GDM1 (cell line): ENCODE data around the gene SLC25A1.
"Not testable (repeated sequence)": the region's sequence is repeated elsewhere in the genome, so short reads cannot be mapped to it uniquely, and the experiment has no call there.

ENCODE experiments used
- DNase-seq: peaks from one replicate; lab custom pipeline; 2025; lab: John Stamatoyannopoulos, UW

SLC25A1 gene

DNA sequence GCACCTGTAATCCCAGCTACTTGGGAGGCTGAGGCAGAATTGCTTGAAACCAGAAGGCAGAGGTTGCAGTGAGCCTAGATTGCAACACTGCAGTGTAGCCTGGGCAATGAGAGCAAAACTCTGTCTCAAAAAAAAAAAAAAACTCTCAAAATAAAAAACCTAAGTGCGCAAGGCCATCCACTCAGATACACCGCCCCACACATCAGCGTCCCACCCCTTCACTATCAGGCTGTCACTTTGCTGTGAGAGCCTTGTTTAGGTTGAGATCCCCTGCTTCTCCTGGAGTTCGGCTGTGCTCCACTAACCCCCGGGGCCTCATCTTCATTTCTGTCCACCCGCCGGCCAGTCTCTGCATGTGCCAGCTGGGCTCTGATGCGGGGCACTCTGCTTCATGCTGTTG is 12.1 kb downstream of the SLC25A1 start:
- no peak for DNase-seq

DNA sequence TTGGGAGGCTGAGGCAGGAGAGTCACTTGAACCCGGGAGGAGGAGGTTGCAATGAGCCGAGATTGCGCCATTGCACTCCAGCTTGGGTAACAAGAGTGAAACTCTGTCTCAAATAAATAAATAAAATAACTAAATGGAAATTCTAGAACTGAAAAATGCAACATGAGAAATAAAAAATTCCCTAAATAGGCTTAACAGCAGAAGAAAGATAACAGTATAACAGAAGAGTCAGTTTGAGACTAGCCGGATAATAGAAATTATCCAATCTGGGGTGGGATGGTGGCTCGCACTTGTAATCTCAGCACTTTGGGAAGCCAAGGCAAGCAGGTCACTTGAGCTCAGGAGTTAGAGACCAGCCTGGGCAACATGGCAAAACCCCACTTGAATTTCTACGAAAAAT is 14.1 kb downstream of the SLC25A1 start:
- DNase-seq = no peak

DNA sequence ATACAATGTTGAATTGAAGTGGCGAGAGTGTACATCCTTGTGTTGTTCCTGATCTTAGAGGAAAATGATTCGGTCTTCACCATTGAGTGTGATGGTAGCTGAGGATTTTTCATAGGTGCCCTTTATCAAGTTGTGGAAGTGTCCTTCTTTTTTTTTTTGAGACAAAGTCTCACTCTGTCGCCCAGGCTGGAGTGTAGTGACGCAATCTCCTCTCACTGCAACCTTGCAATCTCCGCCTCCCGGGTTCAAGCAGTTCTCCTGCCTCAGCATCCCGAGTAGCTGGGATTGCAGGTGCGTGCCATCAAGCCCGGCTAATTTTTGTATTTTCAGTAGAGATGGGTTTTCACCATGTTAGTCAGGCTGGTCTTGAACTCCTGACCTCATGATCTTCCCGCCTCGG is 19.9 kb downstream of the SLC25A1 start:
- DNase-seq = not testable (repeated sequence)

- not testable (repeated sequence) for DNase-seq
Measured at GRCh38 chr22:19156109-19156508, 22.4 kb downstream of the SLC25A1 start.

DNA sequence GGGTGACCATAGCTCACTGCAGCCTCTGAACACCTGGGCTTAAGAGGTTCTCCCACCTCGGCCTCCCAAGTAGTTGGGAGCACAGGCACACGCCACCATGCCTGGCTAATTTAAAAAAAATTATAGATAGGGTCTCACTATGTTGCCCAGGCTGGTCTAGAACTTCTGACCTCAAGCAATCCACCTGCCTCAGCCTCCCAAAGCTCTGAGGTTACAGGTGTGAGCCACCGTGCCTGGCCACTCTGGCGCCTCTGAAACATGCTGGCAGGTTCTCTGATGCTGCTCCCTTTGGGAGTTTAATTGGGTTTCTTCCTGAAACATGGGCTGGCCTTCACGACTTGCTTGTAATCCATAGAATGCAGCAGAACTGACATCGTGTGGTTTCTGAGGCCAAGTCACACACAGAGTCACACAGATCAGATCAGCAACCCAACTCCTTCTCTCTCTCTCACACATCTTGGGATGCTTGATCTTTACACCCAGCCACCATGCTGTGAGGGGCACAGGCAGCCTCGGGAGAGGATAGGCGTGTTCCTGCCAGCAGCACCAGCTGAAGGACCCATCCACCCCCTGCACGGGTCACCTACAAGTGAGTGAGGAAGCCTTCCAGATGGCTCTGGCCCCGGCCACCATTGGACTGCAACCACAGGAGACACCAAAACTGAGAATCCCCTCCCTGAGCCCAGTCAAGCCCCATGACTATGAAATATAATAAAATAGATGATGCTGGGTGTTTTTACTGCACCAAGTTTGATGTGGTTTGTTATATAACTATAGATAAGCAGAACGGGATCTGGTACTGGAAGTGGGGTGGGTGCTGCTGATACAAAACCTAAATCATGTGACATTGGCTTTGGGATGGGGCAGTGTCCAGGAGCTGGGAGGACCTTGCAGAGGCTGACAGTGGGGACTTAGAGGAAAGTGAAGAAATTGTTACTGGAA is 25.3 kb downstream of the SLC25A1 start:
- no peak for DNase-seq

GRCh38 chr22:19151329-19152191 is 27.0 kb downstream of the SLC25A1 start:
- no peak for DNase-seq

DNA sequence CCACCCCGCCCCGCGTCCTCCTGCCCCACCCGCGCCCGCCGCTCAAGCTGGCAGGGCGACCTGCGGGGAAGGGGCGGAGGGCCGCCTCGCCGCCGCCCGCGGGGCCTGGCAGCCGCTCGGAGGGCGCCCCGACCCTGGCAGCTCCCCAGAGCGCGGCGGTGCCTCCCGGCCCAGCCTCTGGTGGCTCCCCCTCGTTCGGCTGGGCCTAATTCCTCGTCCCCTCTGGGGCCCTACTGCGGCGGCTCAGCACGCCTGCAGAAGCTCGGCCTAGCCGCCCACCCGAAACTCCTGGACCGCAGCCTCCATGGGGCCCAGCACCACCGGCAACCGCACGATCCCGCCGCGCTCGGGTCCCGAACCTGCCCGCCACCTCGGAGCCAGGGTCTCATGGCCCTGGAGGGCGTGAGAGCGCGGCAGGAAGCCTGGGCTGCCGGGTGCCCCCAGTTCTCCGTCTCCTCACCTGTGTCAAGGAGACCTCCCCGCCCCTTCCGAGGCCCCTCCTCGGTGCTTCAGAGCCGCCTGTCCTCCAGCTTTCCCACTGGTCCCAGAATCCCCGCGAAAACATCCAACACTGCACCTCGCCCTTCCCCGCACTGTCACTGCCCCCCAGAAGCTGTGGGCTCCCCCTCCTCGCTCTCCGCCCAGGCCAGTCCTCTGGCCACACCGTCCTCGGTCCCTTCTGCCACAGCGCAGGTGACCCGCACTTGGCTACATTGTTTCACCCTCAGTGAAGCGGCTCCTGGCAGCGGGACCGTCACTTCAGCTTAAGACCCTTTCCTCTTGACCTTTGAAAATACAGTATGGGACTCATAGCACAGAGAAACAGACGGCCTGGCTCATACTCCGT is 27.8 kb downstream of the SLC25A1 start:
- DNase-seq = no peak

- DNase-seq = no peak
Measured at GRCh38 chr22:19149991-19150390, 28.5 kb downstream of the SLC25A1 start, which contains the start of gene GSC2. Gene GSC2, minus strand, starts transcription at chr22:19150292. Its CDS starts 9 bp downstream, at chr22:19150283.

DNA sequence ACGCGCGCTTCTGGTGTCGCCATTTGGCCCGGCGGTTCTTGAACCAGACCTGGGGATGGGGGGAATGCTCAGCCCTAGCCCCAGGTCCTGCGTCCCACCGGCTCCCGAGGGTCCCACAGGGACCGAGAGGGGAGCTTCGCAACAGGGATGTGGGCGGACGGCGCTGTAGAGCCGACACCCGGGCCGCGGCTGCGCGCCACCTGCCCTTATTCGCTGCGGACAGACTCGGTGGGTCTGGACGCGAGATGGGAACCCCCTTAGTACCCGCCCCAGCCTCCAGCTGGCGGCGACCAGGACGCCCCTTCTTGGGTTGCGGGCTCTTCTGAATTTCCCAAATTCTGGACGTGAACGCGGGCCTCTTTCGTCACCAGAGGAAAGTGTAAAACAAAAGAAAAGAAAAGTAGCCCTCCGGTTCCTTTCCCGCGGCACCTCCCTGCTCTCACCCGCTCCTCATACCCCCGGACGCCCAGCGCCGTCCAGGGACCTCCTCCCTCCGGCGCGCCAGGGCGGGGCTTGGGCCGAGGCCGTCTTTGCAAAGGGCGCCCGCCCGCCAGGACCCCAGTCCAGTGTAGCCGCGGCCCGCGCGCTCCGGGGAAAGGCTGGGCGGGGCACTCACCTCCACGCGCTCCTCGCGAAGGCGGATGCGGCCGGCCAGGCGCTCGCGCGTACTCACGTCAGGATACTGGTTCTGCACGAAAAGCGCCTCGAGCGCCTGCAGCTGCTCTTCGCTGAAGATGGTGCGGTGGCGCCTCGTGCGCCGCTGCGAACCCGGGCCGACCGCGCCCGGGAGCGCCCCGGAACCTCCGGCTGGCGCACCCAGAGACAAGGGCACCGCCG is 29.3 kb downstream of the SLC25A1 start:
- no peak for DNase-seq

- DNase-seq = no peak
Measured at GRCh38 chr22:19148417-19149046, 30.0 kb downstream of the SLC25A1 start.

GRCh38 chr22:19147195-19147780 is 31.2 kb downstream of the SLC25A1 start:
- no peak for DNase-seq

GRCh38 chr22:19146215-19146968 is 32.1 kb downstream of the SLC25A1 start:
- no peak for DNase-seq

DNA sequence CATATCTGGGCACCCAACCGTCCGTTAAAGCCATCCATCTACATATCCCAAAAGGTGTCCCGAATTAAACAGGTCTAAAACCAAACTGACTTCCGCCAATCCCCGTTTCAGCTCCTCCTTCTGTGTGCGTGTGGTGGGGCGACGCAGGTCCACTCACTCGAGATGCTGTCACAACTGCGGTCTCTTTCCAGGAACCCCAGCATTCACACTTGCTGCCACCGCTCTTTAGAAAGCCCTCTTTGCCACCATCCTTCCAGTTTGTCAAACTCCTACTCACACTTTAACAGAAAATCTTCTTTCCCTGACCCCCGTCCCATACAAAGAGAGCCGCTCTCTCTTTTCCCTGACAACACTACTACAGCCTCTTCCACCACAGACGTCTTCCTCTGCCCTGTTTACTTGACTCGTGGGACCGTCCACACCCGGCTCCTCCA is 34.6 kb downstream of the SLC25A1 start:
- DNase-seq = no peak

- no peak for DNase-seq
Measured at GRCh38 chr22:19143212-19143611, 35.3 kb downstream of the SLC25A1 start.

GRCh38 chr22:19142394-19142793 is 36.1 kb downstream of the SLC25A1 start:
- no peak for DNase-seq

GRCh38 chr22:19139974-19140373 is 38.6 kb downstream of the SLC25A1 start:
- DNase-seq = no peak

DNA sequence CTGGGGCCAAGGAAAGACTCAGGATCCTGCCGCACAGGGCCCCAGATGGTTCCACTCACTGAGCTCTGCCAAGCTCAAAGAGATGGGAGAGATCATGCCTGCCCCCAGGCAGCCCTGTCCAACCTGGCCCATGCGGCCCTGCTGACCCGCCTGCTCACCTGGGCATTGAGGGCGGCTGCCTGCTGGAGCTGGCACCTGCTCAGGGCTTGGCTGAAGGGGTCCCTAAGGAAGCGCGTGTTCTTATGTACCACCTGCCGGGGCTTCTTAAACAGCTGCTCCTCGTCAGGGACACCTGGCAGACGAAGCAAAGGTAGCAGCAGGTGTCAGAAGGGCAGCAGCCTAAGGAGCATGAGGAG is 39.6 kb downstream of the SLC25A1 start:
- DNase-seq = no peak

GRCh38 chr22:19138217-19139000 is 40.1 kb downstream of the SLC25A1 start:
- no peak for DNase-seq
